ENCODE data around the gene C18orf32.

Gene C18orf32

DNA sequence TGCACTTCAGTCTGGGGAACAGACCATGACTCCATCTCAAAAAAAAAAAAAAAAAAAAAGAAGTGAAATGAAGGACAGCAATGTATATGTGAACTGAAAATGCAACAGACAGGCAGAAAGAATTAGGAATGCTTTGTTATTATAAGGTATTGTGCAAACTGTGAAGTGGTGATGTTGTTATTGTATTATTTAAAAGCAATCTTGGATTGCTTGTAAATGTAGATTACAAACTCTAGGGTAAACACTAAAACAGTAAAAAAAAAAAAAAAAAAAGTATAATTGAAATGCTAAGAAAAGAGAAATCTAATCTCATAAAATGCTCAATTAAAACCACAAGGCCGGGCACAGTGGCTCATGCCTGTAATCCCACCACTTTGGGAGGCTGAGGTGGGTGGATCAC lies 51.9 kb downstream of the C18orf32 start:
- no peak for DNase-seq (ENCODE audit: low read depth)
- H3K4me3 ChIP-seq (ENCODE audit: low read length): no peak overlapping the region
- TF ChIP-seq CTCF (conservative IDR thresholded peaks at IDR 0.05; ENCODE audit: low read length): no peak

DNA sequence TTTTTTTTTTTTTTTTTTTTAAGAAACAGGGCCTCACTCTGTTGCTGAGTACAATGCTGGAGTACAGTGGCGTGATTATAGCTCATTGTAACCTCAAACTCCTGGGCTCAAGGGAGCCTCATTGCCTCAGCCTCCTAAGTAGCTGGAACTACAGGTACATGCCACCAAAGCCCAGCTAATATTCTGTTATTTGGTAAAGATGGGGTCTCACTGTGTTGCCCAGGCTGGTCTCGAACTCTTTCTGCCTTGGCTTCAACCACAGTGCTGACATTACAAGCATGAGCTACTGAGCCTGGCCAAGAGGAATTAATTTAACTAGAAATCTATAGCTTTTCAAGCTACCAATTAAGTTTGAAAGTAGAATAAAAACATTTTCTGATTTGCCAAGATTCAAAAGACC lies 54.4 kb downstream of the C18orf32 start:
- TF ChIP-seq CTCF (conservative IDR thresholded peaks at IDR 0.05; ENCODE audit: low read length): no peak
- no peak overlapping the region for H3K4me3 ChIP-seq (ENCODE audit: low read length)

DNA sequence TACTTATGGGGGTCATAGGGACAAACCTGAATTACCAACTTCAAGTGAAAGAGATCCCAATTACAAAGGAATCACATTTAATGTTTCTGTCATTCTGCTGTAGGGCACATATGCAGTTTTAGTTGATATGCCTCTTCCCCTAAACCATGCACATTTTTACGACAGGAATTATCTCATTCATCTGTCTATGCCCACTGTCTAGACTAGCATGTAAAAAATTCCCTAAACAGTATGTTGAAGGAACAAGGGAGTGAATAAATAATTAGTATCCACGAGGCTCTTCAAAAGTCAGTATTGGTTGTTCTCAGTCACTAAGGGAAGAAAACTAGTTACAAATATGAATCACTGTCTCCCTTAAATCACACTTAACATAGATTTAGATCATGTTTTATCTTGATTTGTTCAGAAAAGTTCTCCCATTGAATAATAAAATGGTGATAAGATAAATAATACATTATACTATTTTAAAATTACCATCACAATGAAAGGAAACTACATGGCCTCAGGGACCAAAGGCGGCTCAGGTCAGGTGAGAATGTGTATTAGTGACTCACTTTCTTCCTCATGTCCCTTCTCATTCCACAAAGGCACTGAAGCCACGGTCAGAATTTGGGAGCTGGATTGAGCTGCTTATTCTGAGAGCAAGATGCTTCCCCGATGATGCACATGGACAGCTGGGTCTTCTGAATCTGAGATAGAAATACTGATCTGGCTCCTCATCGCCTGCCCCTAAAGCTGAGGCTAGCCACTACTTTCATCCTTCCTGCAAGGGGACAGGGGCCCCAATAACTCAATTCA lies 55.7 kb downstream of the C18orf32 start:
- TF ChIP-seq CTCF (conservative IDR thresholded peaks at IDR 0.05; ENCODE audit: low read length): no peak
- no peak overlapping the region for H3K4me3 ChIP-seq (ENCODE audit: low read length)

More for the DNA sequence above, 54.4 kb downstream of the C18orf32 start:
- DNase-seq (ENCODE audit: low read depth): no peak

More for the DNA sequence above, 55.7 kb downstream of the C18orf32 start:
- no peak for DNase-seq (ENCODE audit: low read depth)
